ENCODE measurements around the gene STXBP4. TPM values are rescaled to one million over a fixed set of nuclear protein-coding genes. Genes with fewer than 3 reads are reported as not detected.

The STXBP4 gene
- total and polyA plus RNA-seq, 2 experiments from 2014 or later = 14.9 to 26.4 TPM

DNA sequence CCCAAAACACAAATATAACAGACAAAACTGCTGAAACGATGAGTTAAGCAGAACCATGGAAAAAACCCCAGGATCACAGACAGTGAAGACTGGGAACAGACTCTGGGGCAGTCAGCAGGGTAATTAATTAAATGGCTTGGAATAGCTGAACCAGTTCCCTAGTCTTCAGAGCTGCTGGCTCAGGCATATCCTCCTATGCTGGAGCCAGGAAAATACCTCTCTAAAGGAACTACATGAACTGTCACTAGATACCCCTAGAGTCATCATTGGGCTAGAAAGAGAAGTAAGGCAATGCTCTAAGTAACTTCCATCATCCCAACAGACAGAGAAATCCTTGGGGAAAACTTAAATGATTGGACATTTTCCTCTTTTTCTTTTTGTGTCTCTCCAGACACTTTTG is 113.0 kb downstream of the STXBP4 start:
- no peaks in the 10 kb centered on the region for H3K4me1 ChIP-seq (ENCODE audit: low read depth)
- DNase-seq (ENCODE audit: low read depth in 1 of 2, low spot score in 1 of 2) = no peak

DNA sequence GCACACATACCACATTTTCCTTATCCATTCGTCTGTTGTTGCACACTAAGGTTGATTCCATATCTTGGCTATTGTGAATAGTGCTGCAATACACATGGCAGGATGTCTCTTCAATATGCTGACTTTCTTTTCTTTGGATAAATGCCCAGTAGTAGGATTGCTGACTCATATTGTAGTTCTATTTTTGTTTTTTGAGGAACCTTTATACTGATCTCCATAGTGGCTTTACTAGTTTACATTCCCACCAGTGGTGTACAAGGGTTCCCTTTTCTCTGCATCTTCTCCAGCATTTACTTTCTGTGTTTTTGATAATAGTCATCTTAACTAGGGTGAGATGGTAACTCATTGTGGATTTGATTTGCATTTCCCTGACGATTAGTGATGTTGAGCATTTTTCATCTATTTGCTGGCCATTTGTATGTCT is 118.1 kb downstream of the STXBP4 start:
- DNase-seq (ENCODE audit: low read depth in 1 of 2, low spot score in 1 of 2) = peak in 1 of 2 donors; percentile 89
- H3K4me1 ChIP-seq (ENCODE audit: low read depth) = no peaks in the 10 kb centered on the region
- H3K27ac ChIP-seq = no peak overlapping the region
- no peaks in the 10 kb centered on the region for H3K9me3 ChIP-seq (ENCODE audit: low read depth)
- TF ChIP-seq CTCF (IDR thresholded peaks at IDR 0.05; ENCODE audit: low read depth, low read length) = no peak
- peaks cover 3% of the 10 kb centered on the region for H3K36me3 ChIP-seq
- no peaks in the 10 kb centered on the region for H3K27me3 ChIP-seq
- H3K4me3 ChIP-seq = no peak overlapping the region

More for the DNA sequence above, 113.0 kb downstream of the STXBP4 start:
- peaks cover 7% of the 10 kb centered on the region for H3K36me3 ChIP-seq
- H3K9me3 ChIP-seq (ENCODE audit: low read depth) = no peaks in the 10 kb centered on the region
- no peak for TF ChIP-seq CTCF (IDR thresholded peaks at IDR 0.05; ENCODE audit: low read depth, low read length)
- no peak overlapping the region for H3K27ac ChIP-seq
- H3K4me3 ChIP-seq = no peak overlapping the region
- no peaks in the 10 kb centered on the region for H3K27me3 ChIP-seq

DNA sequence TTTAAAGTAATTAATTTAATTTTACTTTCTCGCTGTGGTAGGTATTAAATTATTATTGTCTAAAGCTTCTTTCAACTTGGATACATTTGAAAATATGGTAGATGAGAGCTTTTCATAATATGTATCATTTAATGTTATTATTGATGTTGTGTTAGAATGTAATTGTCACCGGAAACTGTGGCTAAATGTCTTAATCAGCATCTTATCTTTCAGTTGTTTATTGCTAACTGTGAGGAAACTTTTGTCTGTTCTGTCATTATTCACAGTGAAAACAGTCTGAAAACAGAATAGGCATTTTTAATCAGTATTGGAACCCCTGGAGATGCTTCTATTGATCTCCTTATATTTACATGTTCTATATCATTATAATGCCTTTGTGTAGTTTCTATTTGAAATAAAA is 120.7 kb downstream of the STXBP4 start:
- Histone ChIP-seq H3K4me3 (no peak overlapping the region), H3K9me3 (ENCODE audit: low read depth) (no peaks in the 10 kb centered on the region), H3K27me3 (no peaks in the 10 kb centered on the region), H3K27ac (no peak overlapping the region), H3K36me3 (no peaks in the 10 kb centered on the region), H3K4me1 (ENCODE audit: low read depth) (no peaks in the 10 kb centered on the region)
- no peak for TF ChIP-seq CTCF (IDR thresholded peaks at IDR 0.05; ENCODE audit: low read depth, low read length)
- DNase-seq (ENCODE audit: low read depth in 1 of 2, low spot score in 1 of 2) = no peak

DNA sequence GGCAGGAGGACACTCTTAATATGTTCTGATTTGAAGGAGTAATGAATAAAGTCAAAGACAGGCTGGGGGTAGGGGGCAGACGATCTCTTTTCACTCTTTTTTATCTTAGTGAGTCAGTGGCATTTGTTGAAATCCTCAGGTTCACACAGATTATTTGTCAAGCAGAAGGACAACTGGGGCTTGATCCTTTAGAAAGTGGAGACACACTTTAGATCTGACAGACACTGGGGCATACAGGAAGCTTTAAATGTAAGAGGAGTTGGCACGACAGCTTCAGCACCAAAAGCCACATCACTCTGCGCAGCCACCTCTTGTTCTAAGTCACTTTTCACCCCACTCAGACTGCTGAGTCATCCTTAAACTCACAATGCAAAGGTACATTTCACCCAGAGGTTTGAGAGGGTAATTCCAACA is 121.5 kb downstream of the STXBP4 start:
- DNase-seq (ENCODE audit: low read depth in 1 of 2, low spot score in 1 of 2) = peak in 1 of 2 donors; percentile 26
- H3K4me3 ChIP-seq = no peak overlapping the region
- no peaks in the 10 kb centered on the region for H3K36me3 ChIP-seq
- H3K27ac ChIP-seq = no peak overlapping the region
- H3K9me3 ChIP-seq (ENCODE audit: low read depth) = no peaks in the 10 kb centered on the region
- no peaks in the 10 kb centered on the region for H3K4me1 ChIP-seq (ENCODE audit: low read depth)
- no peaks in the 10 kb centered on the region for H3K27me3 ChIP-seq
- TF ChIP-seq CTCF (IDR thresholded peaks at IDR 0.05; ENCODE audit: low read depth, low read length) = no peak

- peak in 1 of 2 donors; percentile 26 for DNase-seq (ENCODE audit: low read depth in 1 of 2, low spot score in 1 of 2)
- H3K27me3 ChIP-seq = no peaks in the 10 kb centered on the region
- TF ChIP-seq CTCF (IDR thresholded peaks at IDR 0.05; ENCODE audit: low read depth, low read length) = no peak
- H3K9me3 ChIP-seq (ENCODE audit: low read depth) = no peaks in the 10 kb centered on the region
- H3K36me3 ChIP-seq = no peaks in the 10 kb centered on the region
- H3K27ac ChIP-seq = no peak overlapping the region
- H3K4me1 ChIP-seq (ENCODE audit: low read depth) = no peaks in the 10 kb centered on the region
- H3K4me3 ChIP-seq = no peak overlapping the region
Observed at GRCh38 chr17:55093353-55093752, 124.8 kb downstream of the STXBP4 start.

DNA sequence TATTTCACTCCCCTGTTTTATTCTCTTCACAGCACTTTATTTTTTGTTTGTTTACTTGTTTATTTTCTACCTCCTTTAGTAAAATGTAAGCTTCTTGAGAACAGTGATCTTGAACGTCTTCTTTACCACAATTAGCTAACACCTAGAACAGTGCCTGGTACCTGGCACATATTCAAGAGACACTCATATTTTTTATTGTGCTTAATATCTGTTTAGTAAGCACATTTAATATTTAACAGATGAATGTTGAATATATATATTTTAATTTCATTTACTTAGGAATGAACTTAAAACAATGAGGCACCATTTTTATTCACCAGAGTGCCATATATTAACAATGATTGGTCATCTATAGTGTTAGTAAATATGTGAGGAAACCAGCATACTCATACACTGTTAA is 130.2 kb downstream of the STXBP4 start:
- Histone ChIP-seq H3K9me3 (ENCODE audit: low read depth) (no peaks in the 10 kb centered on the region), H3K27ac (no peak overlapping the region), H3K27me3 (no peaks in the 10 kb centered on the region), H3K36me3 (no peaks in the 10 kb centered on the region), H3K4me1 (ENCODE audit: low read depth) (no peaks in the 10 kb centered on the region), H3K4me3 (no peak overlapping the region)
- TF ChIP-seq CTCF (IDR thresholded peaks at IDR 0.05; ENCODE audit: low read depth, low read length) = no peak
- DNase-seq (ENCODE audit: low read depth in 1 of 2, low spot score in 1 of 2) = no peak

All from cardiac muscle cell (in vitro differentiated cells and primary cell).